ENCODE measurements around the gene TMEM144.

TMEM144 gene

DNA sequence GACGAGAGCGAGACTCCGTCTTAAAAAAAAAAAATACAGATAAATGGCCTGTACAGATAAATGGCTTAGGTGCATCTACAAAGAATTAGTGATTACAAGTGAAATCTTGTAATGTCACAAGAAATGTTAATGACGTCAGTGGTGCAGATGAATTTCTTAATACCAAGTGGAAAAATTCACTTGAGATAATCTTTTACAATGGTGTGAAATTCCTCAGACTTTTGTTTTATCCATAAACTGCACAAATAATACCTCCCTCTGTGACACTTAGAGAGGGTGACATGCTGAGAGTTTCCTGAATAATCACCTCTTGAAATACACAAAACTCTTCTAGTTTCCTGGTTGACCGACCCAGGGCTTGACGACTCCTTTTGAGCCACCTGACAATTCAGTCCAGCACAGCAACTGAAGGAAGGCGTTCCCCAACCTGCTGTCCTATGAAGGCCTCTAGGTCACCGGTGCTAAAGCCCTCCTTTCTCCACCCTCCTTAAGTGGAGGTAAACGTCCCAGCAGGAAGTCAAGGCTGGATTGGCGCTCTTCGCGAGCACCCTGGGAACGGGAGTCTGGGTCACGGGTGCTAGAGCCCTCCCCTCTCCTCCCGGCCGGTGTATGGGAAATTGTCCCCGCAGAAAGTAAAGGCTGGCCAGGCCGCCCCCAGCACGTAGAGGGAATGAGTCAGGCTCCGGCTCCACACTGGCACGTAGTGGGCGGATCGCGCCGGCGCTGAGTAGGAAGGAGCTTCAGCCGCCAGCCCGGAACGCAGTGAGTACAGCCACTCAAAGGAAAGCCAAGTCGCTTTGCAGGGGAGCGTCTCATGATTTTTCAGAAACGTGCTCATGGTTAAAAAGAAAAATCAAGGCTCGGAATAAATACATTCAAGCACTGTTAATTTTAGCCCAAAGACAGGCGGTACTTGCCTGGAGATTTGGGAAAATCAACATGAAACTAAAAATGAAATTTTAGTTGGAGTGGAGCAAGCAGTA, at the start of gene TMEM144:
Gene TMEM144, plus strand, starts transcription at position 662 of the 983 bp plus-strand sequence. CDS start 2,182 bp downstream, outside the sequence.
- in situ Hi-C loops (cut with MboI; ENCODE audit: low sequenced_read_pairs): no loop called here

DNA sequence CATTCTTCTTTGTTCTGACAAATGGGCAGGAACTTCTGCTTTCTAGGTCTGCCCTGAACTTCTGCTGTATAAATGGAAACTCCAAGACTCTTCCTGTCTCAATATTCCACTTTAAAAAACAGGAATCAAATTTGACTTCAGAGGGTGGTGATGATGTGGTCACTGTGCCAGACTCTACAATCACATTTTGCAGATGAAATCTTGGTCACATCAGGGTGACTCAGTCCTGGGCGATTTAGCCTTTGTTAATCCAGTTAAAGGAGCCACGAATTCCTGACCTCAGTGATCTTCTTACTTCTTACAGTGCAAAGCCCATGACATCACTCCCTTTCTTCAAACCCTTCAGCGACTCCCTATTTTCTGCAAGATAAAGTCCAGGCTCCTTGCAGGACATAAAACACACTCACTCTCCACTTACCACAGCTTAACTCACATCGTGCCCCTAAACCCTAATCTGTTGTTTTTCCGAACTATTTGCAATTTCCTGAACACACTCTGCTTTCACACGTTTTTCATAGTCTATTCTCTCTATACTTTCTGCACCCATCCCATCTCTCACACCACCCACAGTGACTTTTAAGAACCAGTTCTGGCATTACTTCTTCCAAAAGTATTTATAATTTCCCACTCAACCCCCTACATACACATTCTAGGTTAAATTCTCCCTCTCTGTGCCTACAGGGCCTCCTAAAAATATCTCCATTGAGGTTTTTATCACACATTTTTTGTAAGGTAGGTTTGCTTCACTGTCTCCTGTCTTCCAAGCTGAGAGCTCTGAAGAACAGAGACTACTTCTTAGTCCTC, 48.5 kb upstream of the TMEM144 start:
- in situ Hi-C loops (cut with MboI; ENCODE audit: low sequenced_read_pairs): loop anchor here (25.0 kb wide), 1 partner anchor 174 kb away; no protein-coding TSS in a partner anchor

GRCh38 chr4:158162631-158163030, 47.7 kb upstream of the TMEM144 start:
- in situ Hi-C loops (cut with MboI; ENCODE audit: low sequenced_read_pairs): loop anchor here (25.0 kb wide), 1 partner anchor 175 kb away; no protein-coding TSS in a partner anchor

- in situ Hi-C loops (cut with MboI; ENCODE audit: low sequenced_read_pairs): loop anchor here (25.0 kb wide), 1 partner anchor 177 kb away; no protein-coding TSS in a partner anchor
Measured at GRCh38 chr4:158163941-158164767, 46.1 kb upstream of the TMEM144 start.

DNA sequence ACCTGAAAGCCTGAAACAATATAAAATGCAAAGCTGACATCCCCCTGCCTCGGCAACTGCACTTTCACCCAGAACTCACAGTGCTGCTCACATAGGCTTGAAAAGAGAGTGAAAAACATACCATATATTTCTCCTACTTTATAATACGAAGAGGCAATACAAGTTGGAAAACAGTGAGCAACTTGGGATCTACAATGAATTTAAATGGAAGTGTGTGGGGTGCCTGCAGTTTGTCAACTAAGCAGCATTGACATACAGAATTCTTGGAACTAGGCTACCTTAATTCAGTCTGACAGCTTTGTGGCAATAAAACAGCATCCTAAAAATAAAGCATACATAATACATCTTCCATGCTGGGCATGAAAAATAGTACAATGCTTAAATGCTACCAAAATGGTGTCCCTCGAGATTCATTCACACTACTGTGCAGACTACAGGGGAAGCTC, 45.5 kb upstream of the TMEM144 start:
- in situ Hi-C loops (cut with MboI; ENCODE audit: low sequenced_read_pairs): loop anchor here (25.0 kb wide), 1 partner anchor 177 kb away; no protein-coding TSS in a partner anchor

DNA sequence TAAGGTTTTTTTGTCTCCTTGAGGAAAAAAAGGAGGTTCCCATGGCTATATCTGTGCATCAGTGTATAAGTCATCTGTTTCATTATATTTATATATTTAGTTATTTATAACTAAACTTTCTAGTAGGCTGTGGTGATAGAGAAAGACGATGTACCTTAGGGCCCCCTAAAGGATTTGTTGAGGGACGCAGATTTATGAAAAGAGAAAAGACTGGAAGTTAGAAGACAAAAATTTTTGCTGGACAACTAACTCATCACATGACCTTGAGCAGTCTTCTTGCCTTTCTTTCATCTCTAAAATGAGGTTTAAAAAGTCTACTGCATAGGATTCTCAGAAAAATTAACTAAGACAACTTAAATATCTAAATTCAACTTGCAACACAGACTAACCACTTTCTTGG, 43.6 kb upstream of the TMEM144 start:
- in situ Hi-C loops (cut with MboI; ENCODE audit: low sequenced_read_pairs): loop anchor here (25.0 kb wide), 1 partner anchor 179 kb away; no protein-coding TSS in a partner anchor

- in situ Hi-C loops (cut with MboI; ENCODE audit: low sequenced_read_pairs): loop anchor here (25.0 kb wide), 1 partner anchor 181 kb away; no protein-coding TSS in a partner anchor
Measured at GRCh38 chr4:158168606-158169005, 41.7 kb upstream of the TMEM144 start.

GRCh38 chr4:158169506-158169905, 40.8 kb upstream of the TMEM144 start:
- in situ Hi-C loops (cut with MboI; ENCODE audit: low sequenced_read_pairs): loop anchor here (25.0 kb wide), 1 partner anchor 182 kb away; no protein-coding TSS in a partner anchor

DNA sequence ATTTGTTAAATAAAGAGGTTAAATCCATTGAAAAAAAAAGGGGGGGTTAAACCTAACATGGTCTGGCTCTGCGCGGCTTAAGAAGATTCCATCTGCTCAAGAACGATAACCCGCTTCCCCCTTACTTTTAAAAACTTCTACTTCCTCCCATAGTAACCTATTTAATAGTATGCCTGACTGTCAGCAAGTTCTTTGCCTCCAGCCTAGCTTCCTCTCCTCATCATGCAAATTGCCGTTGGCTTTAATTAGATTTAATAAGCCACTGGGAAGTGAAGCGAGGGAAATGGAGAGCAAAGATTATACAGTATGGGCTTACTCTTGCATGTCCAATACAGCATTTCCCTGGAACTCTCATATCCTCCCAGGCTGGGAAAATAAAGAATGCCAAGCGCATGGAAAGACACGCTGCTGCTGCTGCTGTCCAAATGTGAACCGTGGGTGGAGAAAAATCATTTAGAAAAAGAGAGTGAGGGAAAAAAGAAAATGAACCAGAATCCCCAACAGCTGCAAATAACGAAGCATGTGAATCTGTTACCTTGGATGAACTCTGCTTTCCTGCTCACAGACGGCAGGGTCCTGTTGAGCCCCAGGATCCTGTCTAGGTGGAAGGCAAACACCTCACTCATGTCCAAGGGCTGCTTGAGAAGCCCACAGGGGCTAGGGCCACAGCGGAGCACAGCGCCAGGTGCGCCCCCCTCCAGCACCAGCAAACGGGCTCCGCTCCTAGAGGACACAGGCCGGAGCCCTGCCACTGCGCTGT, 40.2 kb upstream of the TMEM144 start:
- in situ Hi-C loops (cut with MboI; ENCODE audit: low sequenced_read_pairs): loop anchor here (25.0 kb wide), 1 partner anchor 183 kb away; no protein-coding TSS in a partner anchor

GRCh38 chr4:158170691-158171561, 39.4 kb upstream of the TMEM144 start:
- in situ Hi-C loops (cut with MboI; ENCODE audit: low sequenced_read_pairs): loop anchor here (25.0 kb wide), 1 partner anchor 184 kb away; no protein-coding TSS in a partner anchor

DNA sequence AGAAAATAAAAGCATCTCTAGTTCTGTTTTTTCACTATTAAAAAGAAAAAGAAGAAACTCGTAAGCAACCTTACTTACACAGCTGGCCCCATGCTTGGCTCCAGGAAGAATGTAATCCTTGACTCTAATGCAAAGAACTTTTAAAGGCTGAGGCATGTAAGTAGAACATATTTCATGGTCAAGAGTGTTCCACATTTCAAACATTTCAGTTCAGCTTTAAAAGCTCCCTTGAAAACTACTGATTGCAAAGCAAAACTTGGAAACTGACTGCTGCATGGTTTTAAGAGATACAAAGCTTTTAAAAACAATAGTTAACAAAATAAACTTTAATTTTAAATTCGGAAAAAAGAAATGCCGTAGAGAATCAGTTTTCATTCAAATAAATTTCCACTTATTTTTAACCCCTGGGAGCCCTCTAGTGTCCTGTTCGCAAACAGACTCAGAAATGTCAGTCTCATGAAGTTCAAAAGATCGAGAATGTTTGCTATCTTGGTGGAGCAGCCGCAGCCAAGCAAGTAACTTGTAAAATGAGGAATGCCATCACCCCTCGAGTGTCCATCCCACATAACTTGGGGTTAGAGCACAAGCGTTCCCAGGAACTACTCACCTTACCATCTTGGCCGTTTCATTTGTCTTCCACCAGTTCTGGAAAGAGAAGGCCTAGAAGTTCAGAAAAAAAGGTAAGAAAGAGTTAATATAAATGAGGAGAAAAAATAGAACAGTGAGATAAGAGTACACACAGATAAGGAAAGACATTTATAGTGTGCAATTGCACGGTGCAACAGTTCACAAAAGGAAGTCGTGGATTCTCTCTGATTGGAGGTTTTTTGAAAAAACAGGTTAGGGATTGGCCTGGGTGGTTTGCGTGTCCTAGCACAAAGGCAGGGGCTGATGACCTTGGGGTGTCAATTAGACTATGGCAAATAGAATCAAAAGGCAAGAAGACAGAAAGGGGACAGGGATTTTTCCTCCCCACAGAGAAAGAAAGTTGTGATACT, 37.7 kb upstream of the TMEM144 start, which contains the start of gene GASK1B:
Gene GASK1B, minus strand, starts transcription at position 765 of the 998 bp plus-strand sequence. CDS start 1,650 bp downstream, outside the sequence.
- in situ Hi-C loops (cut with MboI; ENCODE audit: low sequenced_read_pairs): loop anchor here (25.0 kb wide), 1 partner anchor 185 kb away; no protein-coding TSS in a partner anchor

- in situ Hi-C loops (cut with MboI; ENCODE audit: low sequenced_read_pairs): no loop called here
Measured at GRCh38 chr4:158176108-158176507, 34.2 kb upstream of the TMEM144 start.

DNA sequence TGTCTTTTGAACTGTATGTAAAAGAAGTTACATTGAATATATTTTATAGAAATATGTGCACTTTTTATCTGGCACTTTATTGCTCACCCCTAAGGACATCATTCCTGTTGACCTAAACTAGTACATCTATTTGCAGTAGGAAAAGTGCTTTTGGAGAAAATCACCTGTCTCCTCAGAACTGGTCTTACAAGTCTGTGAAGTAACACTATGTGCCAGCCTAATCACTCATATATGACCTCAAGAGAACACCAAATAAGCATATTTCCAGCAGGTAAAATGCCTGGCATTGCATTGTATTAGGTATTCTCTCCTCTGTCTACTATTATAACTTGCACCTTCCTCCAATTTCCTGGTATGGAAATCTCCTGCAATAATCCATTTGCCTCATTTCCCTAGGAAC, 33.5 kb upstream of the TMEM144 start:
- in situ Hi-C loops (cut with MboI; ENCODE audit: low sequenced_read_pairs): no loop called here

GRCh38 chr4:158179465-158179864, 30.8 kb upstream of the TMEM144 start:
- in situ Hi-C loops (cut with MboI; ENCODE audit: low sequenced_read_pairs): no loop called here

- in situ Hi-C loops (cut with MboI; ENCODE audit: low sequenced_read_pairs): no loop called here
Measured at GRCh38 chr4:158181906-158182305, 28.4 kb upstream of the TMEM144 start.

DNA sequence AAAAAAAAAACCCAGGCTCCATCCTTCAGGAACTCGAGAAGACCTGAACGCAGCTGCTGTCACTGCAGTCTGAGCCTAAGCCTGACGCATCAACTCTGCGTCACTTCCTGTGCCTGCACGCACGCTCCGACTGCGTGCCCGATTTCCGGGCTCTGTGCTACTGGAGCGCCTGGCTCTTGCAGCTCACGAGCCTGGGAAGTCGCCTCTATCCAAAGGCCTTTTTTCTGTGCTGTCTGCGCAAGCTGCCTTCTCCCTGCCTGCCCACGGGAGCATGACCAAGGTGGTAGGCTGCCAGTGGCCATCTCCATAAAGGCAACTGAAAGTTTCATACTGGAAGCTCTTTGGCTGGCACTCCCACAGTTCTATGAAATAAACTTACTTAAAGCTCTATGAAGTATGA, 27.6 kb upstream of the TMEM144 start:
- in situ Hi-C loops (cut with MboI; ENCODE audit: low sequenced_read_pairs): no loop called here

DNA sequence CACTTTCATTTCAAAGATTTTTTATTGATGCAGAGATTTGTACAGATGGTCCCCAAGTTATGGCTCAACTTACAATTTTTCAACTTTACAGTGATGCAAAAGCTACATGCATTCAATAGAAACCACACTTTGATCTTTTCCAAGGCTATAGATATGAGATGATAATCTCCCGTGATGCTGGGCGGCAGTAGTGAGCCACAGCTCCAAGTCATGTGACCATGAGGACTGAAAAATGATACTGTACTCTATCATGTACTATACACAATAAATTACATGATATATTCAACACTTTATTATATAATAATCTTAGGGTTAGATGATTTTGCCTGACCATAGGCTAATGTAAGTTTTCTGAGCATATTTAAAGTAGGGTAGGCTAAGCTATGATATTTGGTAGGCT, 23.5 kb upstream of the TMEM144 start:
- in situ Hi-C loops (cut with MboI; ENCODE audit: low sequenced_read_pairs): no loop called here

All from HL-60/S4 (cell line).